Measurements from ENCODE around the gene FDXR. TPM values are rescaled to one million over a fixed set of nuclear protein-coding genes. Genes with fewer than 3 reads are reported as not detected.

FDXR gene
- total and polyA plus RNA-seq, 5 donors from 2014 or later = 5.4 to 15.7 (median 7.8) TPM

GRCh38 chr17:74879308-74879707 is 6.5 kb upstream of the FDXR start:
- Histone ChIP-seq H3K36me3 (ENCODE audit: control insufficient read depth, insufficient read depth, low read length) (no peaks in the 10 kb centered on the region), H3K9me3 (ENCODE audit: control insufficient read depth in 2 of 2, low read length in 2 of 2) (no peaks in the 10 kb centered on the region), H3K27me3 (ENCODE audit: control insufficient read depth, insufficient read depth, low read length) (no peaks in the 10 kb centered on the region), H3K4me3 (ENCODE audit: low read depth, low read length) (no peak overlapping the region), H3K27ac (ENCODE audit: insufficient read depth, low read length, poor library complexity, severe bottlenecking) (no peak overlapping the region), H3K4me1 (ENCODE audit: control insufficient read depth, insufficient read depth, low read length, poor library complexity, severe bottlenecking) (no peaks in the 10 kb centered on the region)
- Mint-ChIP-seq H3K36me3 (no peaks in the 10 kb centered on the region), H3K9me3 (no peaks in the 10 kb centered on the region), H3K4me1 (peaks cover 0 to 5% (median 0%) of the 10 kb centered on the region in 4 donors), H3K27ac (no peak overlapping the region), H3K4me3 (peak overlapping the region in 1 of 4 donors; percentile 49), H3K27me3 (peaks cover 16% of the 10 kb centered on the region)
- no peak for DNase-seq
- no peak for ATAC-seq (ENCODE audit: low read depth in 2 of 2)

- Mint-ChIP-seq H3K36me3 (no peaks in the 10 kb centered on the region), H3K9me3 (no peaks in the 10 kb centered on the region), H3K27me3 (peaks cover 16% of the 10 kb centered on the region), H3K4me3 (no peak overlapping the region), H3K27ac (no peak overlapping the region), H3K4me1 (peaks cover 3 to 5% (median 4%) of the 10 kb centered on the region in 4 donors)
- Histone ChIP-seq H3K9me3 (ENCODE audit: control insufficient read depth in 2 of 2, low read length in 2 of 2) (no peaks in the 10 kb centered on the region), H3K27me3 (ENCODE audit: control insufficient read depth, insufficient read depth, low read length) (no peaks in the 10 kb centered on the region), H3K27ac (ENCODE audit: insufficient read depth, low read length, poor library complexity, severe bottlenecking) (no peak overlapping the region), H3K36me3 (ENCODE audit: control insufficient read depth, insufficient read depth, low read length) (no peaks in the 10 kb centered on the region), H3K4me1 (ENCODE audit: control insufficient read depth, insufficient read depth, low read length, poor library complexity, severe bottlenecking) (peaks cover 3% of the 10 kb centered on the region), H3K4me3 (ENCODE audit: low read depth, low read length) (no peak overlapping the region)
- no peak for ATAC-seq (ENCODE audit: low read depth in 2 of 2)
- DNase-seq = no peak
Measured at GRCh38 chr17:74878658-74879057, 5.9 kb upstream of the FDXR start.

- no peak for DNase-seq
- H3K4me3 ChIP-seq (ENCODE audit: low read depth, low read length) = no peak overlapping the region
- no peaks in the 10 kb centered on the region for H3K36me3 Mint-ChIP-seq
- H3K27ac Mint-ChIP-seq = no peak overlapping the region
- no peaks in the 10 kb centered on the region for H3K9me3 ChIP-seq (ENCODE audit: control insufficient read depth in 2 of 2, low read length in 2 of 2)
- no peaks in the 10 kb centered on the region for H3K9me3 Mint-ChIP-seq
- peaks cover 7% of the 10 kb centered on the region for H3K4me1 ChIP-seq (ENCODE audit: control insufficient read depth, insufficient read depth, low read length, poor library complexity, severe bottlenecking)
- H3K36me3 ChIP-seq (ENCODE audit: control insufficient read depth, insufficient read depth, low read length) = no peaks in the 10 kb centered on the region
- H3K27me3 ChIP-seq (ENCODE audit: control insufficient read depth, insufficient read depth, low read length) = no peaks in the 10 kb centered on the region
- peaks cover 18% of the 10 kb centered on the region for H3K27me3 Mint-ChIP-seq
- H3K27ac ChIP-seq (ENCODE audit: insufficient read depth, low read length, poor library complexity, severe bottlenecking) = no peak overlapping the region
- H3K4me3 Mint-ChIP-seq = no peak overlapping the region
- ATAC-seq (ENCODE audit: low read depth in 2 of 2) = no peak
- H3K4me1 Mint-ChIP-seq = peaks cover 3 to 11% (median 7%) of the 10 kb centered on the region in 4 donors
Measured at GRCh38 chr17:74877592-74878548, 5.1 kb upstream of the FDXR start.

- Mint-ChIP-seq H3K36me3 (no peaks in the 10 kb centered on the region), H3K9me3 (no peaks in the 10 kb centered on the region), H3K27ac (no peak overlapping the region), H3K4me1 (peaks cover 4 to 25% (median 16%) of the 10 kb centered on the region in 4 donors), H3K4me3 (peak overlapping the region in 1 of 4 donors; percentile 0), H3K27me3 (peaks cover 10% of the 10 kb centered on the region)
- Histone ChIP-seq H3K27ac (ENCODE audit: insufficient read depth, low read length, poor library complexity, severe bottlenecking) (no peak overlapping the region), H3K27me3 (ENCODE audit: control insufficient read depth, insufficient read depth, low read length) (no peaks in the 10 kb centered on the region), H3K4me3 (ENCODE audit: low read depth, low read length) (no peak overlapping the region), H3K9me3 (ENCODE audit: control insufficient read depth in 2 of 2, low read length in 2 of 2) (no peaks in the 10 kb centered on the region), H3K4me1 (ENCODE audit: control insufficient read depth, insufficient read depth, low read length, poor library complexity, severe bottlenecking) (peaks cover 23% of the 10 kb centered on the region), H3K36me3 (ENCODE audit: control insufficient read depth, insufficient read depth, low read length) (no peaks in the 10 kb centered on the region)
- no peak for DNase-seq
- no peak for ATAC-seq (ENCODE audit: low read depth in 2 of 2)
Measured at GRCh38 chr17:74875977-74876593, 3.3 kb upstream of the FDXR start.

- Histone ChIP-seq H3K4me1 (ENCODE audit: control insufficient read depth, insufficient read depth, low read length, poor library complexity, severe bottlenecking) (peaks cover 24% of the 10 kb centered on the region), H3K27ac (ENCODE audit: insufficient read depth, low read length, poor library complexity, severe bottlenecking) (no peak overlapping the region), H3K4me3 (ENCODE audit: low read depth, low read length) (no peak overlapping the region), H3K9me3 (ENCODE audit: control insufficient read depth in 2 of 2, low read length in 2 of 2) (no peaks in the 10 kb centered on the region), H3K36me3 (ENCODE audit: control insufficient read depth, insufficient read depth, low read length) (no peaks in the 10 kb centered on the region), H3K27me3 (ENCODE audit: control insufficient read depth, insufficient read depth, low read length) (no peaks in the 10 kb centered on the region)
- H3K4me3 Mint-ChIP-seq = peak overlapping the region in 2 of 4 donors; percentile 0 to 77
- H3K36me3 Mint-ChIP-seq = no peaks in the 10 kb centered on the region
- peaks cover 4 to 26% (median 16%) of the 10 kb centered on the region in 4 donors for H3K4me1 Mint-ChIP-seq
- DNase-seq (no peak), ATAC-seq (ENCODE audit: low read depth in 2 of 2) (no peak)
- H3K27me3 Mint-ChIP-seq = peaks cover 10% of the 10 kb centered on the region
- no peaks in the 10 kb centered on the region for H3K9me3 Mint-ChIP-seq
- H3K27ac Mint-ChIP-seq = peak overlapping the region in 1 of 3 donors; percentile 71
Measured at GRCh38 chr17:74875155-74875976, 2.6 kb upstream of the FDXR start.

GRCh38 chr17:74874615-74875037 is 1.8 kb upstream of the FDXR start:
- no peak overlapping the region for H3K27ac ChIP-seq (ENCODE audit: insufficient read depth, low read length, poor library complexity, severe bottlenecking)
- peak overlapping the region in 2 of 4 donors; percentile 0 to 77 for H3K4me3 Mint-ChIP-seq
- H3K27ac Mint-ChIP-seq = no peak overlapping the region
- H3K9me3 ChIP-seq (ENCODE audit: control insufficient read depth in 2 of 2, low read length in 2 of 2) = no peaks in the 10 kb centered on the region
- no peak for ATAC-seq (ENCODE audit: low read depth in 2 of 2)
- H3K9me3 Mint-ChIP-seq = no peaks in the 10 kb centered on the region
- H3K4me1 ChIP-seq (ENCODE audit: control insufficient read depth, insufficient read depth, low read length, poor library complexity, severe bottlenecking) = peaks cover 24% of the 10 kb centered on the region
- H3K36me3 ChIP-seq (ENCODE audit: control insufficient read depth, insufficient read depth, low read length) = no peaks in the 10 kb centered on the region
- no peak overlapping the region for H3K4me3 ChIP-seq (ENCODE audit: low read depth, low read length)
- H3K36me3 Mint-ChIP-seq = no peaks in the 10 kb centered on the region
- peaks cover 10% of the 10 kb centered on the region for H3K27me3 Mint-ChIP-seq
- H3K27me3 ChIP-seq (ENCODE audit: control insufficient read depth, insufficient read depth, low read length) = no peaks in the 10 kb centered on the region
- no peak for DNase-seq
- H3K4me1 Mint-ChIP-seq = peaks cover 4 to 27% (median 17%) of the 10 kb centered on the region in 4 donors

GRCh38 chr17:74873874-74874614 is 1.2 kb upstream of the FDXR start:
- Histone ChIP-seq H3K9me3 (ENCODE audit: control insufficient read depth in 2 of 2, low read length in 2 of 2) (no peaks in the 10 kb centered on the region), H3K4me1 (ENCODE audit: control insufficient read depth, insufficient read depth, low read length, poor library complexity, severe bottlenecking) (peaks cover 24% of the 10 kb centered on the region), H3K4me3 (ENCODE audit: low read depth, low read length) (peak overlapping the region; percentile 84), H3K27ac (ENCODE audit: insufficient read depth, low read length, poor library complexity, severe bottlenecking) (peak overlapping the region; percentile 92), H3K36me3 (ENCODE audit: control insufficient read depth, insufficient read depth, low read length) (no peaks in the 10 kb centered on the region), H3K27me3 (ENCODE audit: control insufficient read depth, insufficient read depth, low read length) (no peaks in the 10 kb centered on the region)
- H3K4me3 Mint-ChIP-seq = peak overlapping the region; percentile 90 to 99 (median 97)
- no peak for ATAC-seq (ENCODE audit: low read depth in 2 of 2)
- no peaks in the 10 kb centered on the region for H3K36me3 Mint-ChIP-seq
- H3K27ac Mint-ChIP-seq = peak overlapping the region; percentile 97 to 99 (median 98)
- peak in 2 of 3 donors; percentile 5 to 17 for DNase-seq
- H3K27me3 Mint-ChIP-seq = peaks cover 10% of the 10 kb centered on the region
- H3K4me1 Mint-ChIP-seq = peaks cover 4 to 30% (median 18%) of the 10 kb centered on the region in 4 donors
- no peaks in the 10 kb centered on the region for H3K9me3 Mint-ChIP-seq
